Activated CD8-positive, alpha-beta memory T cell treated with anti-CD3 and anti-CD28 coated beads, Interleukin-2, amount 50 U/mL, for 24 hours (primary cell): ENCODE results near the gene SIK3.
"Not testable (repeated sequence)": the region's sequence is repeated elsewhere in the genome, so short reads cannot be mapped to it uniquely, and the experiment has no call there.

Source experiments
- DNase-seq: peaks from one replicate; pipeline ENCODE4 v3.0.0-alpha.2; 2020; ENCODE audit errors: extremely low read depth

Gene SIK3

GRCh38 chr11:117045956-117046355 is 52.3 kb downstream of the SIK3 start:
- DNase-seq, result no peak

- DNase-seq, result no peak
Observed at GRCh38 chr11:117045196-117045595, 53.0 kb downstream of the SIK3 start.

DNA sequence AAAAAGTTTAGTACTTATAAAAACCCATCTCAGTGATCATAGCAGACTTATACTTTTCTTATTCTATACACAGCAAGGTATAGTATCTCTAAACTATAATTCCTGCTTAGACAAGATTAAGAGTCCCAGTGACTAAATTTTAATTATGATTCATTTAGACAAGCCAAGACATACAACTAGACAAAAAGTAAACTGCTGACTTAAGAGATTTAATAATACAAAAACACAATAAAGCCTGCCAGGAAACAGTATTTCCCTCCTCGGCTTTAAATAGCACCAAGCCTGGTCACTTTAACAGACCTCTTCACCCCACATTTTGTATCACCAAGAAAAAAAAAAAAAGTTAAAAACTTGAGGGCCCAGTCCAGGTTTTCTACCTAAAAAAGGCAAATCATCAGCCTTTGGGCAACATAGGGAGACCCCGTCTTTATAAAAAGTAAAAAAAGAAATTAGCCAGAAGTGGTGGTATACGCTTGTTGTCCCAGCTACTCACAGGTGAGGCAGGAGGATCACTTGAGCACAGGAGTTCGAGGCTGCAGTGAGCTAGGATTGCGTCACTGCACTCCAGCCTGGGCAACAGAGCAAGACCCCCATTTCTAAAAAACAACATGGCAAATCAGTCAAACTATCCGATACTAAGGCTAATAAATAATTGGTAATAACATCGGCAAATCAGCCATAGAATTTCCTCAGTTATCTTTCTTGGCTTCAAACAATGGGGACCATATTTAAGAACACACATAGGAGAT is 53.8 kb downstream of the SIK3 start:
- DNase-seq, result no peak

DNA sequence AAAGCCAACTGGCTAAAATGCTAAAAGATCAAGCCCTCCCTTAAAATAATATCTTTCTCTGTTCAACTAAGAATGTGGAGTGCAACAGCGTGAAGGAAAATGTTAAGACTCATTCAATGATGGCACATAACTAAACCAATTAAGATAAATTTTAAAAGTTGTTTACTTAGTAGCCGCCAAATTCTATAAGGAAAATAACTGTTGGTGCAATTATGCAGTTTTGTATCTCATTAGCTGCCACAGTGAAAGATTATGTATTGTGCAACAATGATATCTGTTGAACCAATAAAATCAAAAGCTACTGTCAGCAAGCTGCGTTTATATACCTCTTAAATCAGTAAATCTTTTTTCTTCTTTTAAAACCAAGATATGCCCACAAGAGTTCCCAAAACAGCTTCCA is 55.5 kb downstream of the SIK3 start:
- no peak for DNase-seq

DNA sequence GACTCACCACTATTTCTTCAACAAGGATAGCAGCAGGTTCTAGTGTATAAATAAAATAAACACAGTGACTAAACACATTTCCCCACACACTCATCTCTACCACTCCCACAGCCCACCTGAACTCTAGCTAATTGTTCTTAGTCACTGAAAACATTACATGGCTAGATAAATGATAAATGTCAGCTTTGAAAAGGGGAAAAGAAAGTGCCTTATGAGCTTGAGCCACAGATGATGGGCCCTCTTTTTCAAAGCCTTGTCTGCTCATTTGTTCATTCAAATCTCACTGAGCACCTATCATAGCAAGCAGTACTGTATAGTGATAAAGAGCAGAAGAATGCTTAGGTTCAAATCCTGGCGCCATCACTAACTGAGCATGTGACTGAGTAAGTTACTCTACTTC is 58.3 kb downstream of the SIK3 start:
- no peak for DNase-seq

GRCh38 chr11:117039270-117039669 is 59.0 kb downstream of the SIK3 start:
- DNase-seq, result no peak

- DNase-seq, result no peak
Observed at GRCh38 chr11:117037975-117038350, 60.3 kb downstream of the SIK3 start.

DNA sequence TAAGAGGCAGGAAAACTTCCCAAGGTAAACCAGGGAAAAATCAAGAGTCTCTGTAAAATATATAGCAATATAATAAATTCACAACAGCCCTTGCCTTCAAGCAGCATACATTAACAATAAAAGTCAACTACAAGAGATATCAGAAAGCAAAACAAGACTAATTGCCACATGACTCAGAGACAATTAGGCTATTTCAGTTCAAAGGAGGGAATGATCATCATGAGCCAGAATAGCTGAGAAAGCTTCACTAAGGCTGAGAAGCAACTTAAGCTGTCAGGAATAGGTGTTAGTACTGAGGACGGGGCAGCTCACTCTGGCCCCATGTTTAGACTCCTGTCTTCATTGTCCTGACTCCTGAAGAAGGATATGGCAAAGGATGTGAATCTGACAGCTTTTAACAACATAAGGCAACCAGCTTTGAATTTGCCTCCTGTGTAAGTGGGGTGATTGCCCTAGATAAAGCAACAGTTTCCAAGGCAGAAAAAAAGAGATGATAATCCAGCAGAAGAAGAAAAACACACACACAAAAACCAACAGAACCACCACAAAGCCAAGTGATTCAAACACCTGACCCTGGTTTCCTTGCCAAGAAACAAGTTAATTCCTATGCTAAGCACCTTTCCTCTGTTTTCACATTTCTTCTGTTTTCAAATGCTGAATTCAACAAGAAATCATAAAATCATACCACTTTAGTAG is 60.8 kb downstream of the SIK3 start:
- no peak for DNase-seq

DNA sequence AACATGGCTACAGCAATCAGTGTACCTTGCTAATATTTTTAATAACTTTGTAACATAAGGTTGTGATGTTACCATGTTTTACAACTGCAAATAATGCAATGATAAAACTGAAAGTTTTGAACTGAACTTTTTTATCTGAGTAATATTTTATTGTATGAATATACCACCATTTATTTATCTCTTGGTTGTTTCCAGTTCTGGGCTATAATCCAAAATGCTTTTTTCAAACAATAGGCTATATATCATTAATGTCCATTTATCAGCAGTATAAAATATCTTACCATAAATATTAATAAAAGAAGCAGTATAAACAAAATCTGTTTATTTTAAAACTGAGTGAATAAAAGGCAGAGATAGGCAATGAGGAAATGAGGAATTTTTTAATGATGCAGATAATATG is 63.3 kb downstream of the SIK3 start:
- DNase-seq, result no peak

DNA sequence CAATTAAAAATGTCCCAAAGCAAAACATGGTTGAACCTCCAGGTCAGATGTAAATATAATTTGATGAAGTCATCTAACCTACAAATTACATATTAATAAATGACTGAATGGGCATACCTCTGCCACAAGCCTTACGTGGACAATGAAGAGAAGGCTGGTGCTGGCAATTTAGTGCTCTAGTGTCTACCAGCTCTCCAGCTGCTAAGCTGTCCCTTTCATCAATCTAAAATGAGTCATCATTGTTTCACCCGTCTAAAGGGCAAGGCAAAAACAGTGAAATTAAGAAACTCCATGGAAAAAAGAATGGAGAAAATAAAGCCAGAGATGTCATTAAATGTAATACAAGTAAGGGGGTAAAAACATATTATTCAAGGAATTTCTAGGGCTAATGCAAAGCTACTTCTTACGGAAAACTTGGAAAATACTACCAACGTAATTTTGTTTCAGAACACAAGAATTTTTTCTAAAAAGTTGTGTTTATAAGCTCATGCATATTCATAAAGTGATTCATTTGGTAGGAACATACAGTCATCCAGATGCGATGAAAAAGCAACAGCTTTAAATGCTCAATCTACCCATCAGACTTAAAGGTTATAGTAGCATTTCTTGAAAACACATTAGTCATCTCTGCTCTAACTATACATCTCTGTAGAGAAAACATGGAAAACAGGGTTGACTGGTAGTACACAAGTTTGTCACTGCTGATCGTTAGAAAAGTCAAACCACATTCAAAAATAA is 71.5 kb downstream of the SIK3 start:
- DNase-seq, result no peak

- not testable (repeated sequence) for DNase-seq
Observed at GRCh38 chr11:117023707-117024106, 74.5 kb downstream of the SIK3 start.

- DNase-seq, result no peak
Observed at GRCh38 chr11:117023178-117023577, 75.0 kb downstream of the SIK3 start.

DNA sequence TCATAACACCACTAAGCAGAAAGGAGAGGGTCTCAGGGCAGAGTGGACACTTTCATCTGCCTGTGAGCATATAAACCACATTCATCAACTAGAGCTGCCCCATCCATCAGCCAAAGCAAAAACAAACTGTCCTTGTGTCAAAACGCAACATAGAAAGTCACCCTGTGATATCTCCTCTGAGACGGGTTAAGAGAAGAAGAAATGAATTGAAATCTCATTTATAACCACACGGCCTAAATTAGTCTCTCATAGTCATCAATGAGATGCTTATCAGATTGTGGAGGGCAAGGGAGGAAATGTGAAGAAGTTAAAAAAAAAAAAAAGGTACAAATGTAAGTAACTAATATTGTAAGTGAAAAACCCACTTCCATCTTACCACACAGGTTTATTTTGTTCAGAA is 75.7 kb downstream of the SIK3 start:
- no peak for DNase-seq

- no peak for DNase-seq
Observed at GRCh38 chr11:117020869-117021564, 77.2 kb downstream of the SIK3 start.

DNA sequence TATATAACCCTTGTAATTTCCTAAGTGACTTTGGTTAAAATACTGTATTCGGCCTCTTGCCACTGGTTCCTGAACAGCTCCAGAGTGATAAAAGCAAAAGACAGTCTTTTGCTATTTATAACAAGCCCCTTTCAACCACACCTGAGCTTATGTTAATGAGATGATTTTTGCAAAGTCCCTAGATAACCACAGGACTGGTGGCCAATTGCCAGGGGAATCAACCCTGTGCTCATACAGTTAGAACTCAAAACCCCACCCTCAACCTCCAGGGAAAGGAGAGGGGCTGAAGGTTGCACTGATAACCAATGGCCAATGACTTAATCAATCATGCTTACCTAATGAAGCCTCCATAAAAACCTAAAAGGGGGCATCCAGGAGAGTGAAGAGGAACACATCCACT is 77.9 kb downstream of the SIK3 start:
- DNase-seq, result no peak

DNA sequence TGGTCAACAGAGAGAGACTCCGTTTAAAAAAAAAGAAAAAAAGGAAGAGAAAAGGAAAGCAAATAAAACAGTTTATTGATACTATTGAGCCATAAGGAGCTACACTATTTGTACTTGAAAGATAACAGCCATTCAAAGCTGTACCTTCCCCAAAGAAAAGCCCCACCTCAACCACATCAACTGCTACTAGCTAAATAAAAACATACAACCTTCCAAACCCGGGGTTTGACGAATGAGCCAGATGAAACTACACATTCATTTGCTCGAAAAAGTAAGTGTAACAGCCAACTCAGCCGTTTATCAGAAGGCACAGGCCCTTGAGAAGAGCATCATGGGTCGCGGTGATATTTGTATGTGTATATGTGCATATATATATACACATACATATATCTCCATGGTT is 78.4 kb downstream of the SIK3 start:
- DNase-seq, result no peak

DNA sequence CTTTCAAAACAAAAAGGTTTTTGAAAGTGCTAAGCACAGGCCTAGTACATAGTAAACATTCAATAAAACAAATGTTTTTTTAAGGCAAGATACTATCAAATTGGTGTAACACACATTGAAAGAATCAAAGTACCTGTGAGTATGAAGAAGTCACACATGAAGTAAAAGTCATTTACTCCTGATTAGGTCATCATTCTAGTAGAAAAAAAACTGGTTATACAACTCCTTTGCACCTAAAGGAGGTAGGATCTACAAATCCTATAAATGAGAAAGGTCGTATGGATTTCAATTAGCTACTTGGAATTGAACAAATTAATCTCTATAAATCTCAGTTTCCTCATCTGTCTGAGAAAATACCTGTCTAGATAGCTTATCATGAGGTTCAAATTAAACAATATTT is 80.8 kb downstream of the SIK3 start:
- DNase-seq, result no peak

DNA sequence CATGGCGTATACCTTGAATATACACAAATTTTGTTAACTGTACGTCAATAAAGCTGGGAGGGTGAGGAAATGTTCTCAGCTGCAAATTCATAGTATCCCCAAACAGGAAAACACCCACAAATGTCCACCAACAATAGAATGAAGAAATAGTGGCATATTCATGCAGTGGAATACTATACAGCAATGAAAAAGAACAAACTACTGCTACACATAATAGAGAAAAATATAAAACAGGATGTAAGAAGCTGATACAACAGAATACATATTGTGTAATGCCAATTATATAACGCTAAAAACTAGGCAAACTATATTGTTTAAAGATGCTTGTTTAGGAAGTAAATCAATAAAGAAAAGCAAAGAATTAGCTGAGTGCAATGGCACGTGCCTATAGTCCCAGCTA is 81.5 kb downstream of the SIK3 start:
- no peak for DNase-seq

DNA sequence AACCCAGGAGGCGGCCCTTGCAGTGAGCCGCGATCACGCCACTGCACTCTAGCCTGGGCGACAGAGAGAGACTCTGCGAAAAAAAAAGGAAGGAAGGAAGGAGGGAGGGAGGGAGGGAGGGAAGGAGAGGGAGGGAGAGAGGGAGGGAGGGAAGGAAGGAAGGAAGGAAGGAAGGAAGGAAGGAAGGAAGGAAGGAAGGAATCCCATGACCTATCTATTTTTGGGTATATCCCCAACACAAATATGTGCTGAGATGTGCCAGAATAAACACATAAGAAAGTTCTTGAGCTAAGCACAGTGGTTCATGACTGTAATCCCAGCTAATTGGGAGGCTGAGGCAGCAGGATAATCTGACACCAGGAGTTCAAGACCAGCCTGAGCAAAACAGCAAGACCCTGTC is 82.0 kb downstream of the SIK3 start:
- no peak for DNase-seq

GRCh38 chr11:117011541-117011898 is 86.7 kb downstream of the SIK3 start:
- no peak for DNase-seq

DNA sequence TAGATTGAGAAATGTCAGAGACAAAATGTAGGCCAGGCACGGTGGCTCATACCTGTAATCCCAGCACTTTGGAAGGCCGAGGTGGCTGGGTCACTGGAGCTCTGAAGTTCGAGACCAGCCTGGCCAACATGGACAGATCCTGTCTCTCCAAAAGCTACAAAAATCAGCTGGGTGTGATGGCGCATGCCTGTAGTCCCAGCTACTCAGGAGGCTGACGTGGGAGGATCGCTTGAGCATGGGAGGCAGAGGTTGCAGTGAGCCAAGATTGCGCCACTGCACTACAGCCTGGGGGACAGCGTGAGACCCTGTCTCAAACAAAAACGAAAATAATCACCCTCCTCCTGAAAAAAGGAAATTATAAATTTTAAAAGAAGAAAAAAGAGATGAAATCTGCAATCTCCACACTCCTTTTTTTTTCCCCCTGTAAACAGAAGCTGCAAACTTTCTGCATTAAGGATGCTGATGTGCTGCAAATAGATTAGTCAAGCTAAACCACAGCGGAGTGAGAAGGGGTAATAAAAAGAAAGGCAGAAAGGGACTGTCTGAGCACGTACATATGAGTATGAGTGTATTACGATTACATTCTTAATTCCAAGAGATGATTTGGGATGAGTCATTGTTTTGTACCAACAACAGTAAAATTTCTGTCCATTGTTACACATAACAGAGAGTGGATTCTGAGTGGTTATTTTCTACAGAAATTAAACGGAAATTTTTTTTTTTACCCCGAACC is 87.3 kb downstream of the SIK3 start:
- no peak for DNase-seq
